Measurements from ENCODE around the gene ESR1.
"Not testable (repeated sequence)": the region's sequence is repeated elsewhere in the genome, so short reads cannot be mapped to it uniquely, and the experiment has no call there.

Gene ESR1

GRCh38 chr6:151858294-151858693 lies 50.8 kb downstream of the ESR1 start:
- Histone ChIP-seq H3K36me3 (ENCODE audit: control insufficient read depth, insufficient read depth, low read length) (no peaks in the 10 kb centered on the region), H3K27ac (ENCODE audit: low read length) (no peak overlapping the region), H3K9me3 (ENCODE audit: control insufficient read depth, insufficient read depth, low read length) (no peaks in the 10 kb centered on the region), H3K4me1 (ENCODE audit: control insufficient read depth, insufficient read depth, low read length) (no peaks in the 10 kb centered on the region), H3K4me3 (ENCODE audit: low read length) (no peak overlapping the region), H3K27me3 (ENCODE audit: control insufficient read depth, insufficient read depth, low read length) (no peaks in the 10 kb centered on the region)
- no peak for DNase-seq (ENCODE audit: low read depth, low spot score)
- WGBS (ENCODE audit: insufficient coverage, insufficient read length): no CpG with 5 or more reads among the region's 2 CpGs

- Histone ChIP-seq H3K27ac (ENCODE audit: low read length) (no peak overlapping the region), H3K36me3 (ENCODE audit: control insufficient read depth, insufficient read depth, low read length) (no peaks in the 10 kb centered on the region), H3K27me3 (ENCODE audit: control insufficient read depth, insufficient read depth, low read length) (no peaks in the 10 kb centered on the region), H3K4me3 (ENCODE audit: low read length) (no peak overlapping the region), H3K9me3 (ENCODE audit: control insufficient read depth, insufficient read depth, low read length) (no peaks in the 10 kb centered on the region), H3K4me1 (ENCODE audit: control insufficient read depth, insufficient read depth, low read length) (no peaks in the 10 kb centered on the region)
- no peak for DNase-seq (ENCODE audit: low read depth, low spot score)
- WGBS (ENCODE audit: insufficient coverage, insufficient read length): no CpG with 5 or more reads among the region's 3 CpGs
Observed at GRCh38 chr6:151862461-151862860, 55.0 kb downstream of the ESR1 start.

GRCh38 chr6:151867361-151867869 lies 59.9 kb downstream of the ESR1 start:
- not testable (repeated sequence) for DNase-seq (ENCODE audit: low read depth, low spot score); H3K27ac ChIP-seq (ENCODE audit: low read length)
- no CpG with 5 or more reads among the region's 4 CpGs for WGBS (ENCODE audit: insufficient coverage, insufficient read length)

GRCh38 chr6:151869345-151869744 lies 61.9 kb downstream of the ESR1 start:
- H3K9me3 ChIP-seq (ENCODE audit: control insufficient read depth, insufficient read depth, low read length): no peaks in the 10 kb centered on the region
- no peak overlapping the region for H3K4me3 ChIP-seq (ENCODE audit: low read length)
- no peaks in the 10 kb centered on the region for H3K27me3 ChIP-seq (ENCODE audit: control insufficient read depth, insufficient read depth, low read length)
- no peaks in the 10 kb centered on the region for H3K36me3 ChIP-seq (ENCODE audit: control insufficient read depth, insufficient read depth, low read length)
- H3K27ac ChIP-seq (ENCODE audit: low read length): no peak overlapping the region
- WGBS (ENCODE audit: insufficient coverage, insufficient read length): no CpG with 5 or more reads among the region's 1 CpG
- no peaks in the 10 kb centered on the region for H3K4me1 ChIP-seq (ENCODE audit: control insufficient read depth, insufficient read depth, low read length)
- DNase-seq (ENCODE audit: low read depth, low spot score): no peak

More at GRCh38 chr6:151867361-151867869, 59.9 kb downstream of the ESR1 start:
- H3K27me3 ChIP-seq (ENCODE audit: control insufficient read depth, insufficient read depth, low read length); H3K4me1 ChIP-seq (ENCODE audit: control insufficient read depth, insufficient read depth, low read length); H3K36me3 ChIP-seq (ENCODE audit: control insufficient read depth, insufficient read depth, low read length); H3K4me3 ChIP-seq (ENCODE audit: low read length); H3K9me3 ChIP-seq (ENCODE audit: control insufficient read depth, insufficient read depth, low read length): not testable (repeated sequence)

GRCh38 chr6:151869787-151870186 lies 62.3 kb downstream of the ESR1 start:
- no CpG with 5 or more reads among the region's 1 CpG for WGBS (ENCODE audit: insufficient coverage, insufficient read length)
- DNase-seq (ENCODE audit: low read depth, low spot score): no peak
- no peaks in the 10 kb centered on the region for H3K9me3 ChIP-seq (ENCODE audit: control insufficient read depth, insufficient read depth, low read length)
- H3K4me3 ChIP-seq (ENCODE audit: low read length): no peak overlapping the region
- H3K4me1 ChIP-seq (ENCODE audit: control insufficient read depth, insufficient read depth, low read length): no peaks in the 10 kb centered on the region
- no peak overlapping the region for H3K27ac ChIP-seq (ENCODE audit: low read length)
- H3K36me3 ChIP-seq (ENCODE audit: control insufficient read depth, insufficient read depth, low read length): no peaks in the 10 kb centered on the region
- no peaks in the 10 kb centered on the region for H3K27me3 ChIP-seq (ENCODE audit: control insufficient read depth, insufficient read depth, low read length)

- WGBS (ENCODE audit: insufficient coverage, insufficient read length): no CpG with 5 or more reads among the region's 2 CpGs
Observed at GRCh38 chr6:151870375-151870774, 62.9 kb downstream of the ESR1 start.

GRCh38 chr6:151875524-151875923 lies 68.0 kb downstream of the ESR1 start:
- no CpG with 5 or more reads among the region's 1 CpG for WGBS (ENCODE audit: insufficient coverage, insufficient read length)
- no peak overlapping the region for H3K4me3 ChIP-seq (ENCODE audit: low read length)
- DNase-seq (ENCODE audit: low read depth, low spot score): no peak
- H3K27ac ChIP-seq (ENCODE audit: low read length): no peak overlapping the region
- H3K9me3 ChIP-seq (ENCODE audit: control insufficient read depth, insufficient read depth, low read length): no peaks in the 10 kb centered on the region
- no peaks in the 10 kb centered on the region for H3K36me3 ChIP-seq (ENCODE audit: control insufficient read depth, insufficient read depth, low read length)
- no peaks in the 10 kb centered on the region for H3K27me3 ChIP-seq (ENCODE audit: control insufficient read depth, insufficient read depth, low read length)
- no peaks in the 10 kb centered on the region for H3K4me1 ChIP-seq (ENCODE audit: control insufficient read depth, insufficient read depth, low read length)

More at GRCh38 chr6:151870375-151870774, 62.9 kb downstream of the ESR1 start:
- Histone ChIP-seq H3K4me3 (ENCODE audit: low read length) (no peak overlapping the region), H3K27me3 (ENCODE audit: control insufficient read depth, insufficient read depth, low read length) (no peaks in the 10 kb centered on the region), H3K9me3 (ENCODE audit: control insufficient read depth, insufficient read depth, low read length) (no peaks in the 10 kb centered on the region), H3K4me1 (ENCODE audit: control insufficient read depth, insufficient read depth, low read length) (no peaks in the 10 kb centered on the region), H3K27ac (ENCODE audit: low read length) (no peak overlapping the region), H3K36me3 (ENCODE audit: control insufficient read depth, insufficient read depth, low read length) (no peaks in the 10 kb centered on the region)
- DNase-seq (ENCODE audit: low read depth, low spot score): no peak

- H3K4me1 ChIP-seq (ENCODE audit: control insufficient read depth, insufficient read depth, low read length): no peaks in the 10 kb centered on the region
- no peak for DNase-seq (ENCODE audit: low read depth, low spot score)
- H3K36me3 ChIP-seq (ENCODE audit: control insufficient read depth, insufficient read depth, low read length): no peaks in the 10 kb centered on the region
- no peaks in the 10 kb centered on the region for H3K9me3 ChIP-seq (ENCODE audit: control insufficient read depth, insufficient read depth, low read length)
- no CpG with 5 or more reads among the region's 6 CpGs for WGBS (ENCODE audit: insufficient coverage, insufficient read length)
- H3K4me3 ChIP-seq (ENCODE audit: low read length): no peak overlapping the region
- no peaks in the 10 kb centered on the region for H3K27me3 ChIP-seq (ENCODE audit: control insufficient read depth, insufficient read depth, low read length)
- H3K27ac ChIP-seq (ENCODE audit: low read length): no peak overlapping the region
Observed at GRCh38 chr6:151876122-151876521, 68.6 kb downstream of the ESR1 start.

- DNase-seq (ENCODE audit: low read depth, low spot score): no peak
- Histone ChIP-seq H3K36me3 (ENCODE audit: control insufficient read depth, insufficient read depth, low read length) (no peaks in the 10 kb centered on the region), H3K4me3 (ENCODE audit: low read length) (no peak overlapping the region), H3K27me3 (ENCODE audit: control insufficient read depth, insufficient read depth, low read length) (no peaks in the 10 kb centered on the region), H3K27ac (ENCODE audit: low read length) (no peak overlapping the region), H3K9me3 (ENCODE audit: control insufficient read depth, insufficient read depth, low read length) (no peaks in the 10 kb centered on the region), H3K4me1 (ENCODE audit: control insufficient read depth, insufficient read depth, low read length) (no peaks in the 10 kb centered on the region)
- no CpG with 5 or more reads among the region's 3 CpGs for WGBS (ENCODE audit: insufficient coverage, insufficient read length)
Observed at GRCh38 chr6:151877458-151877857, 70.0 kb downstream of the ESR1 start.

- Histone ChIP-seq H3K4me3 (ENCODE audit: low read length) (no peak overlapping the region), H3K27me3 (ENCODE audit: control insufficient read depth, insufficient read depth, low read length) (no peaks in the 10 kb centered on the region), H3K27ac (ENCODE audit: low read length) (no peak overlapping the region), H3K9me3 (ENCODE audit: control insufficient read depth, insufficient read depth, low read length) (no peaks in the 10 kb centered on the region), H3K4me1 (ENCODE audit: control insufficient read depth, insufficient read depth, low read length) (no peaks in the 10 kb centered on the region), H3K36me3 (ENCODE audit: control insufficient read depth, insufficient read depth, low read length) (no peaks in the 10 kb centered on the region)
- WGBS (ENCODE audit: insufficient coverage, insufficient read length): no CpG with 5 or more reads among the region's 1 CpG
- no peak for DNase-seq (ENCODE audit: low read depth, low spot score)
Observed at GRCh38 chr6:151881231-151881630, 73.7 kb downstream of the ESR1 start.

- H3K9me3 ChIP-seq (ENCODE audit: control insufficient read depth, insufficient read depth, low read length): no peaks in the 10 kb centered on the region
- H3K4me3 ChIP-seq (ENCODE audit: low read length): no peak overlapping the region
- WGBS (ENCODE audit: insufficient coverage, insufficient read length): no CpG with 5 or more reads among the region's 5 CpGs
- H3K4me1 ChIP-seq (ENCODE audit: control insufficient read depth, insufficient read depth, low read length): no peaks in the 10 kb centered on the region
- H3K27ac ChIP-seq (ENCODE audit: low read length): no peak overlapping the region
- no peak for DNase-seq (ENCODE audit: low read depth, low spot score)
- no peaks in the 10 kb centered on the region for H3K36me3 ChIP-seq (ENCODE audit: control insufficient read depth, insufficient read depth, low read length)
- H3K27me3 ChIP-seq (ENCODE audit: control insufficient read depth, insufficient read depth, low read length): no peaks in the 10 kb centered on the region
Observed at GRCh38 chr6:151882206-151882605, 74.7 kb downstream of the ESR1 start.

All from iPS DF 6.9 (cell line).